Anterior cingulate cortex (tissue), 58 donors: Measurements from ENCODE around the gene TMEM176A.
"Not testable (repeated sequence)": the region's sequence is repeated elsewhere in the genome, so short reads cannot be mapped to it uniquely, and the experiment has no call there.

Experiments
- DNase-seq, 58 donors: peaks; one replicate each; lab custom pipeline; 2025; lab: John Stamatoyannopoulos, UW

TMEM176A gene, protein sequence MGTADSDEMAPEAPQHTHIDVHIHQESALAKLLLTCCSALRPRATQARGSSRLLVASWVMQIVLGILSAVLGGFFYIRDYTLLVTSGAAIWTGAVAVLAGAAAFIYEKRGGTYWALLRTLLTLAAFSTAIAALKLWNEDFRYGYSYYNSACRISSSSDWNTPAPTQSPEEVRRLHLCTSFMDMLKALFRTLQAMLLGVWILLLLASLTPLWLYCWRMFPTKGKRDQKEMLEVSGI

DNA sequence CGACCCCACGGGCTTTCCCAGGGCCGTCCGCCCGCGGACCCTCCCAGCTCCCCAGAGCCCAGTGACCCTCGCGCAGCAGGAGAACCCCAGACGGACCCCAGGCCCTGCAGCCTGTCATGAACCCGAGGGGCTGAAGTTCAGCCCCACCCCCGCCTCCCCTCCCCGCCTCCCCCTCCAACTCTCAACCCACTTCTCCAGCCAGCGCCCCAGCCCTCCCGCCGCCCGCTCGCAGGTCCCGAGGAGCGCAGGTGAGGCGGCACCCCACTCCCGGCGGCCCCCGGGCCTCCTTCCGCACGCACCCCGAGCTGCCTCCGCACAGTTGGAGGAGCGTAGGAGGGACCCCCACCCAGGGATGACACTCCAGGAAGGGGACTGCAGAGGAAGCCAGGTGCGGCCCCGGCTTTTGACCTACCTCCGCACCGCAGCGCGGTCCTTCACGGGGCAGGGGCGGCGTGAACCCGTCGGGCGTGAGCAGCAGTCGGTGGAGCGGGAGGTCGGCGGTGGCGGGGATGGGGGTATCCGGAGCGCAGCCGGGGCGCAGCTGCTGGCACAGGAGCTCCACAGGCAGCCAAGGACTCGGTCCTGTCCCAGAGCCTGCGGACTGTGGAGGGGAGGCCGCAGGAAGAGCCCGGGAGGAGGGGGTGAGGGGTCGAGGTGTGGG, at the start of gene TMEM176A:
TMEM176A (plus strand) TSS at position 189 of the 661 bp plus-strand sequence. CDS start 782 bp downstream, outside the sequence.
- DNase-seq: peak in 9 of 58 donors; percentile 7 to 70 (median 40)

DNA sequence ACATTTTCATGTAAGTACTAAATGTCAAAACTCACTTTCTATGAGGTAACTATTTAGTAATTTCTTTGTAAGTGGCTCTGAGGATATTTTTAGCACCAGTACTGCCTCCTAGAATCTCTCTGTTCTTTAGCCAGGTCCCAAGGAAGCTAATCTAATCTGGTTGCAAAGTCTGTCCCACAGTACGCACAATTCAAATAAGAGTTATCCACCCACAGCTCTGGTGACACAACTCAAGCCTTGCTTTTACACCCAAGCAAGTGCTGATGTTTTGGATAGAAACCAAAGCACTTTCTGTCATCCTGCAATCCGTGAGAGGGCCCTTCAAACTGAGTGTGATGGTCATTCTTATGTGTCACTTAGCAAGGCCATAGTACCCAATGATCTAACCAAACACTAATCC, 48.9 kb upstream of the TMEM176A start:
- no peak for DNase-seq

DNA sequence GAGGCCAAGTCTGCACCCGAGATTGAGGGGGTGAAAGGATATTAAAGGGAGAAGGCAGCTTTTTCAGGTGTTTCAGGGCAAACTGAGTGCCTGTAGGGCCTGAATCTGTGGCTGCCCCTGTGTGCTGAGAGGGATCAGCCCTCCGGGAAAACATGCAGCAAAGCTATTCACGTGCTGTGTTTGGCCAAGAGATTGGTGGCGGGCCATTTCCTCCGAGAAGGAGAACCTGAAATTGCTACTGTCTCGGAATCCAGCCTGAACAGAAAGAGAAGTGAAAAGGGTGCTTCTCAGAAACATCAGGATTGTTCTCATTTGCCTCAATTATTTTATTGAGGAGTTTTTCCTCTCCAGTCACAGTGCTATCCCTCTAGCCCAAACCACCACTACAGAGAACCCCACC, 47.3 kb upstream of the TMEM176A start:
- DNase-seq: peak in 4 of 58 donors; percentile 9 to 30 (median 20)

DNA sequence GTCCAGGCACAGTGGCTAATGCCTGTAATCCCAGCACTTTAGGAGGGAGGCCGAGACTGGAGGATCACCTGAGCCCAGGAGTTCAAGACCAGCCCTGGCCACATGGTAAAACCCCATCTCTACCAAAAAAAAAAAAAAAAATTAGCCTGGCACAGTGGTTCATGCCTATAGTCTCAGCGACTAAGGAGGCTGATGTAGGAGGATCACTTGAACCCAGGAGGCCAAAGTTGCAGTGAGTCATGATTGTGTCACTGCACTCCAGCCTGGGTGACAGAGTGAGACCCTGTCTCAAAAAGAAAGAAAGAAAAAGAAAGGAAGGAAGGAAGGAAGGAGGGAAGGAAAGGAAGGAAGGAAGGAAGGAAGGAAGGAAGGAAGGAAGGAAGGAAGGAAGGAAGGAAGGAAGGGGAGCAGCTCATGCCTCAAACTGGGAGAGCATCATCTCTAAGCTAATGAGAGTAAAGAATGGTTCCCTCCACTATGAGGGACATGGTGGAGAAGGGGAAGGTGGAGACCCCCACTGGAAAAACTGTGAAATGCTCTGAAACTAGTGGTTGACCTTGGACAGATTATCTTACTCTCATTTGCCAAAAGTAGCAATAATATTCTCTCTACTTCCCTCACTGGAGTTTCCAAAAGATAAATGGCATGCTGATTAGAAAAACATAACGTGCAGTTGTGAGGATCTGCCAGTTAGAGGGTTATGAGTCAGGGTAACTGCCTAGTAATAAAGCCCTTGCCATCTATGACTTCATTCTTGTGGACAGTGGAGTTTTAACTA, 46.6 kb upstream of the TMEM176A start:
- DNase-seq: no peak

DNA sequence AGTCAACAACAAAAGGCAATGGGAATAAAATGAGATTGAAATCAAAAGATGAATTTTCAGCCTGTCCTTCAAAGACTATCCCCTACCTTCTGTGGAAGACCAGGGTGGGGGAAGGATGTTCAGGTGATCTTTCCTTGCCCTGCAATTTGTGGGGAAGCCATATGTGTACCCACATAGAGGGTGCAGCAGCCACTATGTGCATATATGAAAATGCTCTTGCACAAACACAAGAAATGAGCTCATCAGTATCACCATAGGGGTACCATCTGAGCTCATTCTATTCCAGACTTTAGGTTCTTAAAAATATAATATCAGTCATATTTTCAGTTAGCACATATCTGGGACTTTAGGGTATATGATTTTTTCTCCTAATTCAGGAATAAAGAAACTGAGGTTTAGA, 45.6 kb upstream of the TMEM176A start:
- DNase-seq: no peak

DNA sequence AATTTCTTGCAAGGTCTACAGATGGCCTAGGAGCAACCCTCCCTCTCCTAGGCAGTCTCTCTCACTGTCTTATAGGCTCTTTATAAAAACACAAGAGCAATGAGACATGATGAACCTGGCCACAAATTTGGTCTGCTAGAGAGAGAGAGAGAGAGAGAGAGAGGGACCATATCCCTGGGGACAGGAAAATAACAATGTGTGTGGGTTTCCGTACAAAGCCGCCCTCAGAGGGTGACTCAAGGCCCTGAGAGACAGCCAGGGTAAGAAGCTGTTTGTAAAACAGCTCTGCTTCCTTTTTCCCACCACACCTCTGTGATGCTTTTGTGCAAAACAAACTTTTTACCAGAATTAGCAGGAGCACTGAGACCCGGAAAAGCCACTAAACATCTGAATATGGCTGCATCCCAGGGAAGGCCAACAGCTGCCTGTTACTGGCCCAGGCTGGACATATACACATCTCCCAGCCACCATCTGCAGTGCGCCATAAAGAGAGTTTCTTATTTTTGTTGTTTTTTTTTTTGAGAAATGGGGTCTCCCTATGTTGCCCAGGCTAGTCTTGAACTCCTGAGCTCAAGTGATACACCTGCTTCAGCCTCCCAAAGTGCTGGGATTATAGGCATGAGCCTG, 45.0 kb upstream of the TMEM176A start:
- DNase-seq: no peak

DNA sequence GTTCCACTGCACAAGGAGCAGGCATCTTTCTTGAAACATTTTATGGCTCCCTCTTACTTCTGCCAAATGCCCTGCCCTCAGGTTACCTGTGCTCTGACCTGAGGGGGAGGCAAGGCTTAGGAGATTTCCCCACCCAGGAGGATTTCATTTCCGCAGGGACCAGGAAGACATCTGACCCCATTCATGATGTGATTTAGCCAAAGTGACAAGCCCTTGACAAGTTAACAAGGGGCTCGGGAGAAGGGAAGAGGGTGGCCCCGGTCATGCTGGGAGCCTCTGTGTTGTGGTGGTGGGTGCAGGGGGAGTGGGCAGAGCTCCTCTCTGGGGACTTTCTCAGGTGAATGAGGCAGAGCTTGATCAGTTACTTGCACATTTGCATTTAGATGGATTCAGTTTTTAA, 44.4 kb upstream of the TMEM176A start:
- no peak for DNase-seq

DNA sequence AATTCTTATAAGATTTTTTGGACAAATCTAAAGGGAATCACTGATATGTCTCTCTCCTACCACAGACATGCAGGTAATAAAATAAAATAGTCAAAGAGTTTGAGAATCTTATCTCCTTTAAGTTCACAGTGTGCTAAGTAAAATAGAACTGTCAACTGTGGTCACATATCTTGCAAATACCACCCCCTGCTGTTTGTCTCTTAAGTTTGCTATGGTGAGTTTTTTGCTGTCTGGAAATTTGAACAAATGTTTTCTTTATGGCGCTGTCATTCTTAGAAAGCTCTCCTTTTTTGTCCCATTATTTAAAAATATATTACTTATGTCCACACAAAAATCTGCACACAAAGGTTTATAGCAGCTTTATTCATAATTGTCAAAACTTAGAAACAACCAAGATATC, 43.7 kb upstream of the TMEM176A start:
- DNase-seq: peak in 1 of 58 donors; percentile 7

DNA sequence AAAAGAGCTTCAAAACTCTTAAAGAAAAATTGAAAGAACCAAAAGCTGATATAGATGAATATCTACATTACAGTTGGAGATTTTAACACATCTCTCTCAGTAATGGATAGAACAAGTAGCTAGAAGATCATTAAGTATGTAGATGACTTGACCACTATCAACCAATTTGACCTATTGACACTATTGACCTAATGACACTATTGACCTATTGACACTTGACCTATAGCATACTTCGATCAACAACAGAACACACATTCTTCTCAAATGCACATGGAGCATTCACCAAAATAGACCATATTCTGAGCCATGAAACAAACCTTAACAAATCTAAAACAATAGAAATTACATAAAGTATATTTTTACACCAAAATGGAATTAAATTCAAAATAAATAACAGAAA, 41.1 kb upstream of the TMEM176A start:
- no peak for DNase-seq

DNA sequence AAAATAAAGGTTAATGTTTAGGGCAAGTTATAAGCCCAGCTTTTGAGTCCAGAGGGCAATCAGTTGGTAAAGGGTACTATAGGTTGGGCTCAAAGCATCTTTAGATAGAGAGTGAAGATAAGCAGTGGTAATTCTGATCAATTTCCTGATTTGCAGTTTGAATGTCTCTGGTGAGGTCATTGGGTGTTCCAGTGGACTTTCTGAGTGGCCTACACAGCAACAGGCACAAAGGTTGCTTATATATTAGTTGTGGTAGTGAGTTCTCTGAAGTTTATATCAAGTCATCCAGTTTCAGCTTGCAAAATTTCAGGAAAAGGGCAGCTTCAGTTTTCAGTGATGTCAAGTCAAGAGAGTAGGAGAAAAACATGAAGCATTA, 34.2 kb upstream of the TMEM176A start:
- no peak for DNase-seq

DNA sequence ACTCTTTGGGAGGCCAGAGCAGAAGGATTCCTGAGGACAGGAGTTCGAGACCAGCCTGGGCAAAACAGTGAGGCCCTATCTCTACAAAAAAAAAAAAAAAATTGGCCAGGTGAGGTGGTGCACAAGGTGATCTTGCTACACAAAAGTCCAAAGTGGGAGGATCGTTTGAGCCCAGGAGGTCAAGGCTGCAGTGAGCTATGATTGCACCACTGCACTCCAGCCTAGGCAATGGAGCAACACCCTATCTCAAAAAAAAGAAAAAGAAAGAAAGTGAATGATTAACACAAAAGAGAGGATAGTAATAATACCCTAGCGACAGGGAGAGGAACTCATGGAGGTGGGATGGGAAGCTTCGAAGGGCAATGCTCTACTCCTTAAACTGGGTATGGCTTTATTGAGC, 30.8 kb upstream of the TMEM176A start:
- DNase-seq: no peak

DNA sequence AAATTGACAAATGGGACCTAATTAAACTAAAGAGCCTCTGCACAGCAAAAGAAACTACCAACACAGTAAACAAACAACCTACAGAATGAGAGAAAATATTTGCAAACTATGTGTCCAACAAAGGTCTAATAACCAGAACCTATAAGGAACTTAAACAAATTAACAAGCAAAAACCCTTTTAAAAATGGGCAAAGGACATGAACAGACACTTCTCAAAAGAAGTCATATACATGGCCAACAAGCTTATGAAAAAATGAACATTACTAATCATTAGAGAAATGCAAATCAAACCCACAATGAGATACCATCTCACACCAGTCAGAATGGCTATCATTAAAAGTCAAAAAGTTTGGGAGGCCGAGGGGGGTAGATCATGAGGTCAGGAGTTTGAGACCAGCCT, 26.4 kb upstream of the TMEM176A start:
- DNase-seq: not testable (repeated sequence)

DNA sequence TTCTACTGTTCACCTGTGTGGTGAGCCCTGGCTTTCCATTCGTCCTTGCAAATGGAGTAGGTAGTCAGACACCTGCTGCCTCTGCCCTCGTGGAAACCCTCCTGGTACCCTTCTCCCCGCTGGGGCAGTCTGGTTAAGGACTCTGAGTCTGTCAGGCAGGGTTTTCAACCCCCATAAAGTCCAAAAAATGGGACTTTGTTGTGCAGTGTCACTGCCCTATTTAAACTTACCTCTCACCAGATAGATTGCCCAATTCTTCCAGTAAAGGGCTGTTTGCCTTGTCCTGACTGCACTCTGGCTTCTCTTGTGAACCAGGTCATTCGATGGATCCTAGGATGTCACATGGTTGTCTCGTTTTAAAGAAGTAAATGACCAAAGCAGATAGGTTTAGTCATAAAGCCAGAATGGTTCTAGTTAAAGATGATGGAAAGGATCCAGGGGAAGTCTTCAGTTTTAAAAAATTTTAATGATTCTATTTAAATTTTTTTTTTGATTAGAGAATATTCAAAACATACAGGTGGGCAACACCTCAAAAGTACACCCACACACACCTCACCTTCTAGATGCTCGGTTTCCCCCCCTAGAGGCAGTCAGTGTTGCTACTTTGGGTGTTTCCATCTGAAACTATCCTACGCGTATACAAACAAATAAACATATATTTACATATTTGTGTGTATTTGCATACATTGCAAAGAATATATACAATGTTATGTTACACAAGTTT, 22.4 kb upstream of the TMEM176A start:
- no peak for DNase-seq

DNA sequence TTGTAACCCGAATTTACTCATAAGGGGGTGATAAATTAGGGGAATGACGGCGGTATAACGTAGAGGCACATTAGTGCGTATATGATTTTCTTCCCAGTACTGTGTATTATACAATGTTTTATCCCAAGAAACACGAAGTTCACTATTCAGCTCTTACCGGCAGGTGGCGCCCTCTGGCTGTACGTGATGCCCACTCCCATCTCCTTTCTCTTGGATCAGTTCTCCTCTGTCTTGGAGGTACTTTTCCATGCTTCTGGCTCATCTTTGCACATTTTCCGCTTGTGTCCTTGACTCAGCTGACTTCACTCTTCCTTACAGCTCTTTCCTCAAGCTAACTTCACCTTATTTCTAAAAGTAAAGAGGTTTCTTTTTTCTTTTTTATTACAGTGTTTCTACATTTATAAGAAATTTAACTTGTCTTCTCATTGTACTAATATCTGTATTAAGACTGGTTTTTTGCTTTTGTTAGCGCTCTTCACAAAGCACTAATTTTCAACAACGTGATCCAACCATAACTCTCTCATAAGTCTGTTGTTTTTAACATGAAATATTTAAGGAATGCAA, 21.7 kb upstream of the TMEM176A start:
- peak in 53 of 58 donors; percentile 16 to 91 (median 53) for DNase-seq

DNA sequence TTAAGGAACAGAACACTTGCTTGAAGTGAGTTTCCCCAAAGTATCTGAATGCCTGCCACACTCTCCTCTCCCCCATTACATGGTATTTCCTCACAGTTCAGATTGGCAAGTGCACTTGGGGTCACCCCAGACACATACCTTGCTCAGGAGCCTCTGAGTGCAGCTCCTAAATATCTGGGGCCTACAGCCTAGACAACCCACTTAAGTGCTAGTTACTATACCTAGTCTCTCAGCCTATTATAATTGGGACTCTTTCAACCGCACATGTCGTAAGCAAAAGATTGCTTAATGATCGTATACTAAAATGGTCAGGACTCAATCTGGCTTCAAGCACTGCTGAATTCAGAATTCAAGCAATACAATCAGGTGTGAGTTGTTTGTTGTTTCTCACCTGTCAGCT, 20.3 kb upstream of the TMEM176A start:
- no peak for DNase-seq

DNA sequence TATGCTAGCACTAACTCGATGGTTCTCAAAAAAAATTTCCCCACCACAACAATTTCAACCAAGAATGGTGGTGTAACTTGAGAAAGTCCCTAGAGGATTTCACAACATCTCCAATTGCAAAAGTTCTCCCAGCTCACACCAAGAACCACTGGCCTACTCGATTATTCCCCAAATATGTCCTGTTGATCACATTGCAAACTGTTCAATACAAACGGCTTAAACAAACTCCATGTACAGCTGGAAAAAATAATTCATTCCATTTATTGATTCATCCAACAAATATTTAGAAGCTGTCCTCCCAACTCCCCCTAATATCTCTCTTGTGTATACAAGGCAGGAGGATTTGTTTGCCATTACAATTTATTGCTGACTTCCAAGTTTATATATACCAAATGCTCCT, 19.5 kb upstream of the TMEM176A start:
- no peak for DNase-seq

DNA sequence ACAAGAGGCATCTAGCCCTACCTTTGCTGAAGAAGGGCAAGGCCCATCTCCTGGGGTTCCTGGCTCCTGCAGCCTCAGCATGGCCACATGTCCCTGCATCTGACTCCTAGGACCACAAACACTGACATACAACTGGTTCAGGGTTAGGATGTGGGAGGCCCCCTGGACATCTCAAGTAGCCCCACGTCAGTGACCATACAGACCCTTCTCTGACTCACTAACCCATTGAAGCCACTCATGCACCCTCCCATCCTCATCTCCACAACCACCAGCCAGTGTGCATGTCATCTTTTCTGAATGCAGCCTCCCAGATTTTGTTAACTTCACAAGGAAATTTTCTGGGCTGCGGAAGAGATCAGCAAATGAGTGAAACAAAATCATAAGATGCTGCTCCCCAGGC, 18.6 kb upstream of the TMEM176A start:
- no peak for DNase-seq

DNA sequence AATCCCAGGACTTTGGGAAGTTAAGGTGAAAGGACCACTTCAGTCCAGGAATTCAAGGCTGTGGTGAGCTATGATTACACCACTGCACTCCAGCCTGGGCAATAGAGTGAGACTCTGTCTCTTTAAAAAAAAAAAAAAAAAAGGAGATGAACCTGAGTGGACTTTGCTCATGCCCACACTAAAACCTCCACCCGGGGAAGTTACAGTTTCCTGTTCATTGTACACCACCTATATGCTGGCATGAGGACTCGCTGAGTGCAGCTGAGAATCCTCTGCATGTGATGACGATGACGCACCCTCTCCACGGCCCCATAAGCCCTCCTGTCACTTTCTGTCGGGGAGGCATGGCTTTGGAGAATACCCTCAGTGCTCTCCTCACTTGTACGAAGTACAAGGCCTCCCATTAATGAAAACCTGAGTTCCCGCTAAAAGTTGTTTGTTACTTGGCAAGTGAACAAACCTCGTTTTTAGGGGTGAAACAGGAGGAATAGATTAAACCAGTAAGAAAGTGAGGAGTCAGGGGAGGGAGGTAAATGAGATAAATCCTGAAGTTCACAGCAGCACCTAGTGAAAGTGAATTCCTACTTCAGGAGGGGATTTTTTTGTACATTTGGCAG, 16.3 kb upstream of the TMEM176A start:
- DNase-seq: no peak

DNA sequence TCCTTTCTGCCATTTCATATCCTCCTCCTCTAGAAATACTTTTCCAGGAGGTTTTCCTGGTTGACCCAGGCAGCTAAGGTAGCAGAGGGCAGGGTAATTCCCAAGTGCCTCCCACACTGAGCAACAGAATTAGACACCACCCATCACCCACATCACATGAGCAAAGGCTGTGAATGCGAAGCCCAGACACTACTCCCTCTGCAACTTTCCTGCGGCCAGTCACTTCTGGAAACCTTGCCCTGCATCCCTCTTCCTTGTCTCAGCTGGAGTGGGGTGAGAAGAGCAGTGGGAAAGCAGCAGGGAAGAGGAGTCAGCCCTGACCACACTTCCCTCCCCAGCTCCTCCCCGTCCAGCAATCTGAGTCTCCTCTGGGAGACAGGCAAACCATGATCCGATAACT, 15.6 kb upstream of the TMEM176A start:
- no peak for DNase-seq
